Activated CD8-positive, alpha-beta memory T cell treated with anti-CD3 and anti-CD28 coated beads, Interleukin-2, amount 50 U/mL, for 1 hour (primary cell): ENCODE results near the gene GARS1.
A peak's percentile ranks its signal among the peaks of the same experiment; 100 is the strongest.
"Not testable (repeated sequence)": the region's sequence is repeated elsewhere in the genome, so short reads cannot be mapped to it uniquely, and the experiment has no call there.

Source experiments
- DNase-seq: peaks from one replicate; pipeline ENCODE4 v3.0.0-alpha.2; 2020; ENCODE audit errors: extremely low read depth

The GARS1 gene, protein sequence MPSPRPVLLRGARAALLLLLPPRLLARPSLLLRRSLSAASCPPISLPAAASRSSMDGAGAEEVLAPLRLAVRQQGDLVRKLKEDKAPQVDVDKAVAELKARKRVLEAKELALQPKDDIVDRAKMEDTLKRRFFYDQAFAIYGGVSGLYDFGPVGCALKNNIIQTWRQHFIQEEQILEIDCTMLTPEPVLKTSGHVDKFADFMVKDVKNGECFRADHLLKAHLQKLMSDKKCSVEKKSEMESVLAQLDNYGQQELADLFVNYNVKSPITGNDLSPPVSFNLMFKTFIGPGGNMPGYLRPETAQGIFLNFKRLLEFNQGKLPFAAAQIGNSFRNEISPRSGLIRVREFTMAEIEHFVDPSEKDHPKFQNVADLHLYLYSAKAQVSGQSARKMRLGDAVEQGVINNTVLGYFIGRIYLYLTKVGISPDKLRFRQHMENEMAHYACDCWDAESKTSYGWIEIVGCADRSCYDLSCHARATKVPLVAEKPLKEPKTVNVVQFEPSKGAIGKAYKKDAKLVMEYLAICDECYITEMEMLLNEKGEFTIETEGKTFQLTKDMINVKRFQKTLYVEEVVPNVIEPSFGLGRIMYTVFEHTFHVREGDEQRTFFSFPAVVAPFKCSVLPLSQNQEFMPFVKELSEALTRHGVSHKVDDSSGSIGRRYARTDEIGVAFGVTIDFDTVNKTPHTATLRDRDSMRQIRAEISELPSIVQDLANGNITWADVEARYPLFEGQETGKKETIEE

DNA sequence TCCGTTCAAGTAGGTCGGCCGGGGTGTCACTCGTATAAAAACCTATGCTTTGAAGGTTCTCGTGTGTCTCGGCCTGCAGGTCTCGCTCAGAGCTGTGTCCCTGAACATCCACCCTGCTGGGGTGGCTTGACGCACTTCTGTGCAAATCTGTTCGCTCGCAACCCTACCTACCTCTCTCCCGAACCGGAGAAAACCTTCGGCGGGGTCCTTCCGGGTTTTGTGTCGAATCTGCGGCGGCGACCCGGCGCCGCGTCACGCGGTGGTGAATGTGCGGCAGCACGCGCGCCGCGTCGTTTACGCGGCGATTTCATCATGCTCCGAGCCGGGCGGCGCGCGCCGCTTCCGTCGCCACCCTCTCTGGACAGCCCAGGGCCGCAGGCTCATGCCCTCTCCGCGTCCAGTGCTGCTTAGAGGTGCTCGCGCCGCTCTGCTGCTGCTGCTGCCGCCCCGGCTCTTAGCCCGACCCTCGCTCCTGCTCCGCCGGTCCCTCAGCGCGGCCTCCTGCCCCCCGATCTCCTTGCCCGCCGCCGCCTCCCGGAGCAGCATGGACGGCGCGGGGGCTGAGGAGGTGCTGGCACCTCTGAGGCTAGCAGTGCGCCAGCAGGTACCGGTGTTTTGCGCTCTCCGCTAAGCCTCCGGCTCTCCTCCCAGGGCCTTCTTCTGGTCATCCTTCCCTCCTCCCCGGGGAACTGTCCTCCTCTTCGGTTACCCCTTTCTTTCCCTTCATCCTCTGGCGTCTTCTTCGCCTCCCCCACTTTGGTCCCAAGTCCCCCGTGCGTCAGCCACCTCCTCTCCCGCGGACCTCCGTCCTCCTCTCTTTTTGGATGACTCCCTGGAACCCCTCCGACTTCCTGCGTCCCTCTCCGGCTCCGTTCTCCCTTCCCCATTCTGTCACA, at the start of gene GARS1:
GARS1 (plus strand) TSS at position 339 of the 896 bp plus-strand sequence; CDS start at position 383, 44 bp downstream.
- DNase-seq: peak; percentile 71

DNA sequence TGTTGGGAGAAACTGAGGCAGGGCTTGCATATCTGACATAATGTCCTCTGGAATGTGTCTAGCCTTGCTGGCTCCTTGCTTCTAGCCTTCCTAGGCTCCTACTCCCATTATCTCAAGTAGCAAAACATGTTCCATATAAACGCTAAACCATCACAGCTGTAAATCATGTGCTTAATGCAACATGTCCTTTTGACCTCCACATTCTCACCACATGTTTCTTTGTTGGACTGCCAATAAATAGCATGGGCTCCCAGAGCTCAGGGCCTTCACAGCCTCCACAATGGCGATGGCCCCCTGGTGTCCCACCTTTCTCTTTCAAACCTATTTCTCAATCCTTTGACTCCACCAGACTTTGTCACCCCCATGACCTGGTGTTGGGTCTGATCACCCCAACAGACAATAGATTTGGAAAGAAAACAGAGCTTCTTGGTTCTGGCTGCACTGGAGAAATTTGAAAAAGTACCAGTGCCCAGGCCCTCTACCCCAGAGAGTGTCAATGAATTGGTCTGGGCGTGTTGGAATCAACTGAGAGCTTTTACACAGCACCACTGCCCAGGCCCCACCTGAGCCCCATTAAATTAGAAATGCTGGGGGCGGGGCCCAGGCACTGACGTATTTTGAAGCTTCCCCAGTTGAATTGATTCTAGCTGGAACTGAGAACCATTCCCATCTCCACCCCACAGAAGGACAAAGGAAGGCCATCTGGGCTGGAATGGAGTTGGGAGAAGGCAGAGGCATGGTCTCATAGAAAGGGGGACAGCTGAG, 48.7 kb upstream of the GARS1 start:
- no peak for DNase-seq

DNA sequence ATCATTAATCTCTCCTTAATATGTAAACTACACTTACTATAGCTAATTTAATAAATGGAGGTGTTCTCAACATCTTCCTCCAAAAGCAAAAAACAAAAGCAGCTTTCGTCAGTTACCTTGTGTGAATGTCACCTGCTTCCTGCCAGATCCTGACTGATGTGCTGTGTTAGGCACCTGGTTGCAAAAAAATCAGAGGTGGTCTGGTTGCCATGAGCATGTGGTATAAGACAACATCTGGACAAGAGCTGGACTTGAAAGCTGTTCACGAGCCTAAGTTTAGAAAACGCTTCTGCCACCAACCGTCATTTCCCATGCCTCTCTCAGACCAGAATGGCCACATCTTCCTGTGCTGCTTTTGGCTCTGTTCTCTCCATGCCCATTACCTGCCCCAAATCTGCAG, 48.1 kb upstream of the GARS1 start:
- DNase-seq: no peak

DNA sequence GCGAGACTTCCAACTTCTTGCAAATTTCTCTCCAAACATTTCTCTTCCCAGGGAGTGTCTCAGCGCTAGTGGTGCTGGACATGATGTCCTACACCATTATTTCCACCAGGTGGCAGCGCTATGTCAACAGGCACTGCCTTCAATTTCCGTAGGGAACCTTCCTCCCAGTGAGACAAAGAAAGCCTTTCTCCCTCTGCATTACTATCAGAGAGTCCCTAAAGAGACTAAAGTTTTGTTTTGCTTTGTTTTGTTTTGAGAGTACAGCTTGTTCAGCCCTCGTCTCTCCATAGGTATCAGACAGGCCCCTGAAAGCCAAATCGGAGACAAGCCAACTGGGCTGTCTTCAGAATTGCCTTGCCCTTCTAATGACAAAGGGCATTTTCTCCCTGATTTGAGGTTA, 45.8 kb upstream of the GARS1 start:
- DNase-seq: no peak

DNA sequence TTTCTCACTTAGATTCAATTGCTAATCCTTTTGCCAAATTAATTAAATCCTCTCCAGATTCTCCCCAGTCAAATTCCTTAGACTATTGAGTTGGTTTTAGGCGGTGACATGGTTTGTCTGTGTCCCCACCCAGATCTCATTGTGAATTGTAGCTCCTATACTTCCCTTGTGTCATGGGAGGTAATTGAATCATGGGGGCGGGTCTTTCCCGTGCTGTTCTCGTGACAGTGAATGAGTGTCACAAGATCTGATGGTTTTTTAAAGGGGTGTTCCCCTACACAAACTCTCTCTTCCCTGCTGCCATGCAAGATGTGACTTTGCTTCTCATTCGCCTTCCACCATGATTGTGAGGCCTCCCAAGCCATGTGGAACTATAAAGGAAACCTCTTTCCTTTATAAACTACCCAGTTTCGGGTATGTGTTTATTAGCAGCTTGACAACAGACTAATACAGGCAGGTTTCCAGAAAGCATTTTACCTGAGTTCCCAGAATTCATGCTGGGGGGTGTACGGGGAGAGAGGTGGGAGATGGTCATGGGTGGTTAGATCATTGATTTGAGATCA, 44.7 kb upstream of the GARS1 start:
- no peak for DNase-seq

DNA sequence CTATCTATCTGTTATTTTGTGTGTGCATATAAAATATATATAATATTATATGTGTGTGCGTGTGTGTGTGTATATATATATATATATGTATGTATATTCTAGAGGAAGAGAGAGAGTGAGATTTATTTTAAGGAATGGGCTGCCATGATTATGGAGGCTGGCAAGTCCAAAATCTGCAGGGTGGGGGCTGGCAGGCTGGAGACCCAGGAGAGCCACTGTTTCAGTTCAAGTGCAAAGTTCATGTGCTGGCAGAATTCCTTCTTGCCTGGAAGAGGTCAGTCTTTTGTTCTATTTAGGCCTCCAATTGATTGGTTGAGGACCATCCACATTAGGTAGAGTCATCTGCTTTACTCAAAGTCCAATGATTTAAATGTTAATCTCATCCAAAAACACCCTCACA, 42.3 kb upstream of the GARS1 start:
- DNase-seq: no peak

DNA sequence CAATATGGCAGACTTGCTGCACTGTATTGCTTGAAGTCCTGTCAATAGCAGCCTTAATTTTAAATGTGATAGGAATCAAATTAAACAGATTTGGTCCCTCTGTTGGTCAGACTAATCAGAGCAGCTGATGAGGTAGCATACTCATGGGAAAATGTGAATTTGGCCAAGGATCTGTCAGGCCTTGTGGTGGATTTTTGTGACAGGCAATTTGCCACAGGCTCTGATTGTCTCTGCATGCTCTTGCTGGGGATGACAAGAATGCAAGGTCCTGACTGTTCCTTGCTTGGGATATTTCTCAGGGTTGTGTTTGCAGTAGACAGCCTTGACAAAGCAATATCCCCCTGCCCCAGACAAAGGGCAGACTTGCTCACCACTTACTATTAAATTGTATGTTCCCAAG, 41.5 kb upstream of the GARS1 start:
- no peak for DNase-seq

DNA sequence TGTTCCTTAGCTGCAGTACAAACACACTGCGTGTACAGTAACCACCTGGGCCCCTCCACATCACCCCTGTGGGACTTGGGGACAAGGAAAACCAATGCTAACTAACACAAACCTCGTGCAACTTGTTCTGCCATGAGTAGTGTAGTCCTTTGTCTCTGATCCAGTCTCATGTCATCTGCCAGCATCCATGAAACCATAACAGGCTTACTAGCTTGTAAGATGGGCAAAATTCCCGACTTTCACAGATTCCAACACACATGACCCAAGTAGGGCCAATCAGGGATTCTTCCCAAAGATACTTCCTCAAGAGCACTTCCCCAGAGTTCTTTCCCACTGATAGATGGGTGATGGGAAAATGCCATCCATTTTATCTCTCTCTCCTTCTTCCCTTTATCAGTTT, 41.1 kb upstream of the GARS1 start:
- no peak for DNase-seq

DNA sequence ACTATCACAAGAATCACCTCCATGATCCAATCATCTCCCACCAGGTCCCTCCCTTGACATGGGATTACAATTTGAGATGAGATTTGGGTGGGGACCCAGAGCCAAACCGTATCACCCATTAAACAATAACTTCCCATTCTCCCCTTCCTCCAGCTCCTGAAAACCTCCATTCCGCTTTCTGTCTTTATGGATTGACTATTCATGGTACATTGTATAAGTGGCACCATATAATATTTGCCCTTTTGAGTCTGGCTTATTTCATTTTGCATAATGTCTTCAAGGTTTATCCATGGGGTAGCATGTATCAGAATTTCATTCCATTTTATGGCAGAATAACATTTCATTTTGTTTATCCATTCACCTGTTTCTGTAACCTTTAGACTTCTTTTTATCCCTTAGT, 39.2 kb upstream of the GARS1 start:
- no peak for DNase-seq

DNA sequence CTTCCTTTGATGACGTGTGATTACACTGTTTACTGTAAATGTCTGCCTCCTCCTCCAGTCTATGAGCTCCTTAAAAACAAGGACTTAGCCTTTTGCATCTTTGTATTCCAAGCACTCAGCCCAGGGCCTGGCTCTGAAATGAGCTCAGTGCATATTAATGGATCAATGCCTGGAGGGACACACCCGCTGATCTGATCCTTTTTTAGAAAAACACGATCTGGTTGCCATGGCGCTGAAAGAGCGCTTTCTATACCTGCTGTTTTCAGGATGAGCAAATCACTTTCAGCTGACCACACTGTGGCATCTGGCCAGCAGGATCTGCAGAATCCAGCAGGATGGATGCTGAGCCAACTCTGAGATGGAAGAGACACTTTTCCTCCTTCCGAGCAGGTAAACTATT, 37.8 kb upstream of the GARS1 start:
- DNase-seq: no peak

DNA sequence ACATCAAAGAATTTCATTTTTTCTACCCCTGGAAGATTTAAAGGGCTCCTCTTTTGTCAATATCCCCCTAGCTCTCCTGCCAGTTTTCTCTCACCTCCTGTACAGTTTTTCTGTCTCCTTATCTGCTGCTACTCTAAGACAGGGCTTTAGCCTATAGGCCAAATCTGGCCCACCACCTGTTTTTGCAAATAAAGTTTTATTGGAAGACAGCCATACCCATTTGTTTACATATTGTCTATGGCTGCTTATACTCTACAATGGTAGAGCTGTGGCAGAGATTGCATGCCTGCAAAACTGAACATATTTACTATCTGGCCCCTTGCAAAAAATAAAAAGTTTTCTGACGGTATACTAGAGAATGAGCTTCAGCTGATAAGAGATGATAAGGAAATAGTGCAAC, 37.4 kb upstream of the GARS1 start:
- no peak for DNase-seq

DNA sequence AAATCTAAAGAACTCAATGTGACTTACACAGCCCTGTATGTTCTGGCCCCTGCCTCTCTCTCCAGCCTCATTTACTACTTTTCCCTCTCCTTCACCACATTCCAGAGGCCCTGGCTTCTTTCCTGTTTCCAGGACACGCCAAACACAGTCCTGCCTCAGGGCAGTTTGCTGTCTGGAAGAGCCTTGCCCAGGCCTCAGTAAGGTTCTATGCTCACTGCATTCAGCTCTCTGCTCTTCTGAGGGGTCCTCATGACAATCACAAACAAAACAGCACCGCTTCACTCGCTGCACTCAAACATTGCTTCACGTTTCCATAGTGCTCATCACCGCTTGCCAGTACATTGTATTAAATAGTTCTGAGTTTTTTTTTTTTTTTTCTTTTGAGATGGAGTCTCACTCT, 35.1 kb upstream of the GARS1 start:
- no peak for DNase-seq

DNA sequence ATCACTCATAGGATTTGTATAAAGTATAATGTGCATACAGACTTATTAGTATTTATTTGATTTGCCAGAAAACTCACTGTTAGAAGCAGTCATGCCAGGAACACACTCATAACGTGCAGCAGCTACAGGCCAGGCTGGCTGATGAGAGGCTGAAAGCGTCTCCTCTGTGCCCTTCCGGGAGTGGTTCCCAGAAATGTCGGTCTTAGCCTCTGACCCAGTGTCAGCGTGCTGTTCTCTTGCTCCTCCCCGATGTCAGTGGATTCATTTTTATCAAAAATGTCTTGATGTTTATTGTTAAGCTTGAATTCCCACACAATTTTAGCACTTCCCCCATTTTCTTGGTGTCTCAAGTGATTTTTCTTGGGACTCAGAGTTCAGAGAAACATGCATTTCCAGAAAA, 33.3 kb upstream of the GARS1 start:
- DNase-seq: no peak

DNA sequence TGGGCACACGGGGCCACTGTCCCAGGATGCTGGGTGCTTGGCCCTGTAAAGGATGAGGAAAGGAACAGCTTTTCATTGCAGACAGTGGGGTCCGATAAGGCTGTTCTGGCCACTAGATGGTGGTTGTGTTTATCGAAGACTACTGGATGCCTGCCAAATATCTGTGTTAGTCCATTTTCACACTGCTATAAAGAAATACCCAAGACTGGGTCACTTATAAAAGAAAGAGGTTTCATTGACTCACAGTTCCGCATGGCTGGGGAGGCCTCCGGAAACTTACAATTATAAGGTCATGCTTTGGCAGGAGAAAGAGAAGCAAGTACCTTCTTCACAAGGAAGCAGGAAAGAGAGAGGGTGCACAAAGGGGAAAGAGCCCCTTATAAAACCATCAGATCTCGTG, 32.2 kb upstream of the GARS1 start:
- no peak for DNase-seq

DNA sequence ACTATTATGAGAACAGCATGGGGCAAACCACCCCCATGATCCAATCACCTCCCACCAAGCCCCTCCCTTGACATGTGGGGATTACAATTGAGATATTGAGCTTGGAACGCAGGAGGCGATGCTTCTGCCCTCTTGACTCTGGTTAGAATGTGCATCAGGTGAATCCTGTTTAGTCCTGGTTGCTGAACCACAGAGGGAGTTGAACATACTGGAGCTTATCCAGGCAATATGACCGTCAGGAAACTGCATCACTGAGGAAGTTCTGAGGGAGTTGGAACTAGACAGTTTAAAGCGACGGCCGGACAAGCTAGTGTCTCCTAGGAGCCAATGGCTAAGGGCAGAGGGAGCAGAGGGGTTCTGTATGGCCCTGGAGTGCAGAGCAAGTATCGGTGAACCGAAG, 31.8 kb upstream of the GARS1 start:
- DNase-seq: no peak

DNA sequence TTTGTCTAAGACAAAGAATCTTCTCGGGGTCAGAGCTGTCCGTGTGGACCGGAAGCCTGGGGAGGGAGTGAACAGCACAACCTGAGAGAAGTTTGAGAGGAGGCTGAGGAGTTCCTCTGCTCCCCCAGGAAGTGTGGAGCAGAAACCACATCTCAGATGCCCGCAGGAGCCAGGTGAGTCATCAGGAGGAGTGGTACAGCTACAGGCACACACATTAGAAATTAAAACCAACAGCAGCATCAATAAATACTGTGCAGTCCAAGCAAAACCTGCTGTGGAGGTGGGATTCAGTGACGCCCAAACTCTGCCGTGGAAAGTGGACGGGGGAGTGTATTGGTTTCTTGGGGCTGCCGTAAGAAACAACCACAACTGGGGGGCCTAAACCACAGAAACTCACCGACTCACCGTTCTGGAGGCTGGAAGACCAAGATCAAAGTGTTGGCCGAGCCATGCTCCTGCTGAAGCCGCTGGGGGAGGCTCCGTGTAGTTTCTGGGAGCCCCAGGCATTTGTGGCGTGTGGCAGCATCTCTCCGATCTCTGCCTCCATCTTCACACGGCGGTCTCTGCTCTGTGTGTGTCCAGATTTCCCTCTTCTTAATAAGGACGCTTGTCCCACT, 31.2 kb upstream of the GARS1 start:
- no peak for DNase-seq

DNA sequence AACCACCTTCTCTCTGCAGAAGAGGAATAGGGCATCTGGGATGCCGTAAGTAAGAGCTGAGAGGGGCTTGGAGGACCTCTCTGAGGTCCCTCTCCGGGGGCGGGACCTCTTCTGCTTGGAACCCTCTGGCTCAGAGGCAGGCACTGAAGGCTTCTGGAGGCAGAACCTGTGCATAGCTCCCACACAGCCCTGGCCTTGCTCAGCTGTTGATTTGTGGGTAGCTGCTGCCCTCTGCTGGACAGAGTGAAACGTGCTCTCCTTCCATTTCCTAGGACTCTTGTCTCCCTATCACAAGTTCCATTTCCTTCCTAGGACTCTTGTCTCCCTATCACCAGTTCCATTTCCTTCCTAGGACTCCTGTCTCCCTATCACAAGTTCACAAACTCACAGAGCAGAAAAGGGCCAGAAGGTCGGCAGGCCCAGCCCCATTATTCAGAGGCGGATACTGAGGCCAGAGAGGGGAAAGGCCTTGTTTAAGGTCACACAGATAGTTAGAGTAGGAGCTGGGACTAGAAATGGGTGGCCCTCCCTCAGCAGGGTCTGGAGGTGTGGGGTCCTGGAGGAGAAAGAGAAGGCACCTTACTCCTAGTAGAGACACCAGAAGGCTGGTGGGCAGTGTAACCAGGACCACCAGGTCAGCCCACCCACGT, 30.3 kb upstream of the GARS1 start:
- peak; percentile 44 for DNase-seq

DNA sequence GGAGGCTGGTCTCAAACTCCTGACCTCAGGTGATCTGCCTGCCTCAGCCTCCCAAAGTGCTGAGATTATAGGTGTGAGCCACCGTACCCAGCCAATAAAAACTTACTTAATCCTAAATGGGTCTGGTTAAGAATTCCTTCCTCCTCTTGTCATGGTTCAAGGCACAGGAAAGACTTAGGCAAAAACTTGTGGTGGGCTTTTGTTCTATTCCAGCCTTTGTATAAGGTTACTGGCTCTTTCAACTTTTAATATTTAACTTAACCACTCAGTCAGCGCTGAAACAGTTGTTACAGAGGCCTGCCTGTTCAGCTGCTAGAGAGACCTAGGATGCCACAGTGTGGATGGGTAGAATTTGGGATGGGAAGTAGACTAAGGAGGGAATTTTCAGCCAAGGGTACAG, 28.1 kb upstream of the GARS1 start:
- no peak for DNase-seq

DNA sequence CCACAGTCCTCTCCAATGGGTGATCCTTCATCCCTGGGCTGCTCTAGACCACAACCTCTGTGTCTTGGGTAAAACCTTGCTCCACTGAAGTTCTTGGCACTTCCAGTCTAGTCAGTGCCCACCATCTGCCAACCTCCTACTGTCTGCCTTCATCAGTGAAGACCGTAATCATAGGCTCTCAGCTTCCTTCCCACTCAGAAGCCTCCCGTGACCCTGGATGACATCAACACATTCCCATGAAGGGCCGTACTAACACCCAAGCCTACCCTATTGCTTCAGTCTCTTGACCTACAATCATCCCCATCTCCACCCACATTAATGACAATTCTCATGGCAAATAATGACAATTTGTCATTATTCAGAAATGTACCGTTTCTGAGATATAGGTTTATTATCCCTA, 27.6 kb upstream of the GARS1 start:
- no peak for DNase-seq

DNA sequence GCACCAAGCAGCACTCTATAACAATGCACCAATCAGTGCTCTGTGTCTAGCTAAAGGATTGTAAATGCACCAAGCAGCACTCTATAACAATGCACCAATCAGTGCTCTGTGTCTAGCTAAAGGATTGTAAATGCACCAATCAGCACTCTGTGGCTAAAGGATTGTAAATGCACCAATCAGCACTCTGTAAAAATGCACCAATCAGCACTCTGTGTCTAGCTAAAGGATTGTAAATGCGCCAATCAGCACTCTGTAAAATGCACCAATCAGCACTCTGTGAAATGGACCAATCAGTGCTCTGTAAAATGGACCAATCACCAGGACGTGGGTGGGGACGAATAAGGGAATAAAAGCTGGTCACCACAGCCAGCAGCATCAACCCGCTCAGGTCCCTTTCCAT, 24.4 kb upstream of the GARS1 start:
- DNase-seq: not testable (repeated sequence)
